ENCODE results near the gene APBA3.

The APBA3 gene

GRCh38 chr19:3783660-3784584 lies 22.4 kb upstream of the APBA3 start:
- H3K36me3 ChIP-seq (replicated peaks; ENCODE audit: insufficient read depth, low read length), result no peaks in the 10 kb centered on the region
- no peaks in the 10 kb centered on the region for H4K20me1 ChIP-seq (ENCODE audit: insufficient read depth, low read length)
- H2AFZ ChIP-seq (ENCODE audit: low read length), result no peak overlapping the region
- peaks cover 68% of the 10 kb centered on the region for H3K27me3 ChIP-seq (replicated peaks; ENCODE audit: insufficient read depth, low read length)
- H3K27ac ChIP-seq (ENCODE audit: low read length), result no peak overlapping the region
- no peaks in the 10 kb centered on the region for H3K4me1 ChIP-seq (ENCODE audit: low read length)
- no peak overlapping the region for H3K4me3 ChIP-seq (ENCODE audit: low read length)
- no peak for DNase-seq
- H3K9me3 ChIP-seq (replicated peaks; ENCODE audit: insufficient read depth, low read length), result no peaks in the 10 kb centered on the region
- TF ChIP-seq EZH2 (optimal IDR thresholded peaks at IDR 0.05; ENCODE audit: low read depth, low read length) (no peak), CTCF (IDR thresholded peaks at IDR 0.05; ENCODE audit: low read length) (no peak), EZH2phosphoT487 (IDR thresholded peaks at IDR 0.05; ENCODE audit: low read length) (no peak)
- no peaks in the 10 kb centered on the region for H3K79me2 ChIP-seq (ENCODE audit: low read length)
- H3K9me2 ChIP-seq (replicated peaks; ENCODE audit: insufficient read depth, low read length), result no peaks in the 10 kb centered on the region
- H3F3A ChIP-seq (ENCODE audit: insufficient read depth, low read length), result no peaks in the 10 kb centered on the region
- no peak overlapping the region for H3K4me2 ChIP-seq (ENCODE audit: low read depth, low read length)
- no peak overlapping the region for H3K9ac ChIP-seq (ENCODE audit: low read length)

GRCh38 chr19:3782903-3783302 lies 21.4 kb upstream of the APBA3 start:
- H3F3A ChIP-seq (ENCODE audit: insufficient read depth, low read length), result no peaks in the 10 kb centered on the region
- no peak for DNase-seq

GRCh38 chr19:3782330-3782729 lies 20.8 kb upstream of the APBA3 start:
- H3K9me2 ChIP-seq (replicated peaks; ENCODE audit: insufficient read depth, low read length), result no peaks in the 10 kb centered on the region

More at GRCh38 chr19:3782903-3783302, 21.4 kb upstream of the APBA3 start:
- H3K4me1 ChIP-seq (ENCODE audit: low read length), result no peaks in the 10 kb centered on the region
- H3K4me2 ChIP-seq (ENCODE audit: low read depth, low read length), result no peak overlapping the region
- no peak for TF ChIP-seq EZH2phosphoT487 (IDR thresholded peaks at IDR 0.05; ENCODE audit: low read length)
- no peak for TF ChIP-seq EZH2 (optimal IDR thresholded peaks at IDR 0.05; ENCODE audit: low read depth, low read length)
- no peak for TF ChIP-seq CTCF (IDR thresholded peaks at IDR 0.05; ENCODE audit: low read length)
- no peaks in the 10 kb centered on the region for H3K9me3 ChIP-seq (replicated peaks; ENCODE audit: insufficient read depth, low read length)
- H3K9ac ChIP-seq (ENCODE audit: low read length), result no peak overlapping the region
- no peaks in the 10 kb centered on the region for H3K36me3 ChIP-seq (replicated peaks; ENCODE audit: insufficient read depth, low read length)
- H3K27me3 ChIP-seq (replicated peaks; ENCODE audit: insufficient read depth, low read length), result peaks cover 68% of the 10 kb centered on the region
- H3K79me2 ChIP-seq (ENCODE audit: low read length), result no peaks in the 10 kb centered on the region
- H4K20me1 ChIP-seq (ENCODE audit: insufficient read depth, low read length), result no peaks in the 10 kb centered on the region
- H3K27ac ChIP-seq (ENCODE audit: low read length), result no peak overlapping the region
- no peaks in the 10 kb centered on the region for H3K9me2 ChIP-seq (replicated peaks; ENCODE audit: insufficient read depth, low read length)
- no peak overlapping the region for H3K4me3 ChIP-seq (ENCODE audit: low read length)
- no peak overlapping the region for H2AFZ ChIP-seq (ENCODE audit: low read length)

More at GRCh38 chr19:3782330-3782729, 20.8 kb upstream of the APBA3 start:
- Histone ChIP-seq H3K79me2 (ENCODE audit: low read length) (no peaks in the 10 kb centered on the region), H3K4me1 (ENCODE audit: low read length) (no peaks in the 10 kb centered on the region), H4K20me1 (ENCODE audit: insufficient read depth, low read length) (no peaks in the 10 kb centered on the region), H3K4me2 (ENCODE audit: low read depth, low read length) (no peak overlapping the region), H3K27ac (ENCODE audit: low read length) (no peak overlapping the region), H3K36me3 (replicated peaks; ENCODE audit: insufficient read depth, low read length) (no peaks in the 10 kb centered on the region), H3K27me3 (replicated peaks; ENCODE audit: insufficient read depth, low read length) (peaks cover 67% of the 10 kb centered on the region), H3K9ac (ENCODE audit: low read length) (no peak overlapping the region), H2AFZ (ENCODE audit: low read length) (no peak overlapping the region), H3K9me3 (replicated peaks; ENCODE audit: insufficient read depth, low read length) (no peaks in the 10 kb centered on the region), H3F3A (ENCODE audit: insufficient read depth, low read length) (no peaks in the 10 kb centered on the region), H3K4me3 (ENCODE audit: low read length) (no peak overlapping the region)
- no peak for DNase-seq
- TF ChIP-seq EZH2 (optimal IDR thresholded peaks at IDR 0.05; ENCODE audit: low read depth, low read length), result no peak
- TF ChIP-seq EZH2phosphoT487 (IDR thresholded peaks at IDR 0.05; ENCODE audit: low read length), result no peak
- TF ChIP-seq CTCF (IDR thresholded peaks at IDR 0.05; ENCODE audit: low read length), result no peak

All from MM.1S (cell line).